GM12878 (cell line): ENCODE results near the gene RASGRF1. TPM values are rescaled to one million over a fixed set of nuclear protein-coding genes. Genes with fewer than 3 reads are reported as not detected.

Experiments
- ATAC-seq: fragments of 200-7000 bp; cut with Tn5 transposase; 3 replicates; pipeline ENCODE4 v1.9.1; 2020; ENCODE audit warnings: mild to moderate bottlenecking, moderate library complexity
- BruUV-seq: library from RNA; stranded (reverse); fragments of 400-500 nt; replicated peaks from 2 replicates; lab custom pipeline; 2021; lab: Mats Ljungman, UMichigan
- CTCF ChIA-PET: fragments of 300-600 bp; sonication (Branson Sonifier 250); formaldehyde crosslinking; extraction: SDS; loops from one replicate; lab custom pipeline; 2021; ENCODE audit warnings: inconsistent platforms; lab: Yijun Ruan, JAX
- POLR2A ChIA-PET: fragments of 350-600 bp; formaldehyde crosslinking; extraction: SDS; loops from one replicate; lab custom pipeline; 2021; ENCODE audit warnings: inconsistent platforms; lab: Charles Lee
- RAD21 ChIA-PET: fragments of 300-600 bp; sonication (Branson Sonifier 250); formaldehyde crosslinking; loops from one replicate; lab custom pipeline; 2023; ENCODE audit warnings: antibody characterized with exemption; ENCODE audit not compliant: unreplicated experiment; lab: Charles Lee
- SMC1A ChIA-PET: fragments of 300-600 bp; sonication (Branson Sonifier 250); formaldehyde crosslinking; loops from one replicate; lab custom pipeline; 2023; ENCODE audit not compliant: unreplicated experiment, uncharacterized antibody; lab: Charles Lee
- DNase-seq: peaks from one replicate; pipeline ENCODE4 v3.0.0-alpha.2; 2011; ENCODE audit warnings: low read depth, low spot score
- FAIRE-seq: peaks from 3 replicates; lab custom pipeline; 2011; peaks lifted over from hg19 to GRCh38; lab: Jason Lieb, UNC
- H2AFZ ChIP-seq: 2 replicates; pipeline ENCODE4 v1.6.0; 2011; ENCODE audit warnings: low read depth, low read length, control low read depth; ENCODE audit not compliant: control insufficient read depth
- H3K27ac ChIP-seq: 2 replicates; pipeline ENCODE4 v1.5.1; 2011; ENCODE audit warnings: control low read depth; ENCODE audit not compliant: control insufficient read depth, insufficient read depth
- H3K27me3 ChIP-seq, 2 experiments: replicated peaks in 1 of 2; 2 replicates each; pipeline versions ENCODE4 v1.6.0 to v1.6.1; 2011; ENCODE audit warnings: low read length in 1 of 2; ENCODE audit not compliant: control insufficient read depth in 2 of 2, insufficient read depth in 2 of 2
- H3K36me3 ChIP-seq, 2 experiments: 2 replicates each; pipeline ENCODE4 v1.5.1; 2011; ENCODE audit warnings: low read length in 1 of 2; ENCODE audit not compliant: control insufficient read depth in 2 of 2, insufficient read depth in 2 of 2
- H3K4me1 ChIP-seq: 2 replicates; pipeline ENCODE4 v1.6.1; 2011; ENCODE audit warnings: mild to moderate bottlenecking, low read length, moderate library complexity, mixed read lengths; ENCODE audit not compliant: control insufficient read depth, insufficient read depth
- H3K4me2 ChIP-seq: 2 replicates; pipeline ENCODE4 v1.6.0; 2011; ENCODE audit warnings: control low read depth; ENCODE audit not compliant: control insufficient read depth, insufficient read depth
- H3K4me3 ChIP-seq: fragments of 200-600 bp; sonication (generic); 2 replicates; pipeline ENCODE4 v1.5.1; 2016
- H3K79me2 ChIP-seq: 2 replicates; pipeline ENCODE4 v1.6.0; 2011; ENCODE audit warnings: low read length; ENCODE audit not compliant: control insufficient read depth, insufficient read depth
- H3K9ac ChIP-seq: 2 replicates; pipeline ENCODE4 v1.8.0; 2011; ENCODE audit warnings: low read length, control low read depth, mixed read lengths; ENCODE audit not compliant: control insufficient read depth, insufficient read depth
- H3K9me3 ChIP-seq: replicated peaks from 3 replicates; pipeline ENCODE4 v1.5.1; 2011; ENCODE audit warnings: mild to moderate bottlenecking, low read length; ENCODE audit not compliant: control insufficient read depth, insufficient read depth
- H4K20me1 ChIP-seq: 2 replicates; pipeline ENCODE4 v1.6.0; 2011; ENCODE audit not compliant: control insufficient read depth, insufficient read depth
- ATF7 ChIP-seq: fragments of 450-650 bp; IDR thresholded peaks from 2 replicates; pipeline ENCODE4 v1.6.1; 2016; ENCODE audit warnings: low read depth, mild to moderate bottlenecking
- EGR1 ChIP-seq, 2 experiments: IDR thresholded peaks; 1 replicate in 1 of 2; 2 replicates in 1 of 2; pipeline ENCODE4 v1.6.1; 2011 to 2012; ENCODE audit warnings: low read depth in 2 of 2, low read length in 2 of 2, borderline replicate concordance in 1 of 2, mild to moderate bottlenecking in 1 of 2, moderate library complexity in 1 of 2
- IKZF2 ChIP-seq, 2 experiments: fragments of 450-650 bp; IDR thresholded peaks; 2 replicates each; pipeline ENCODE4 v1.6.1; 2017; ENCODE audit warnings: mild to moderate bottlenecking in 2 of 2, moderate library complexity in 2 of 2
- MEF2B ChIP-seq: fragments of 450-650 bp; IDR thresholded peaks from 2 replicates; pipeline ENCODE4 v1.6.1; 2018; ENCODE audit warnings: mild to moderate bottlenecking, moderate library complexity; ENCODE audit not compliant: partially characterized antibody, poor library complexity, severe bottlenecking
- MTA3 ChIP-seq: IDR thresholded peaks from 2 replicates; pipeline ENCODE4 v1.6.1; 2012; ENCODE audit warnings: low read length, inconsistent platforms, borderline replicate concordance
- NFIC ChIP-seq: IDR thresholded peaks from 2 replicates; pipeline ENCODE4 v1.6.1; 2012; ENCODE audit warnings: low read depth, mild to moderate bottlenecking, inconsistent platforms, low read length, moderate library complexity
- RELA ChIP-seq: fragments of 450-650 bp; IDR thresholded peaks from 2 replicates; pipeline ENCODE4 v1.8.0; 2014; ENCODE audit warnings: borderline replicate concordance; ENCODE audit not compliant: partially characterized antibody
- STAT1 ChIP-seq: fragments of 450-650 bp; conservative IDR thresholded peaks from 2 replicates; pipeline ENCODE4 v1.6.1; 2014; ENCODE audit warnings: antibody characterized with exemption, mild to moderate bottlenecking
- TARDBP ChIP-seq: IDR thresholded peaks from 2 replicates; pipeline ENCODE4 v1.6.1; 2016; ENCODE audit warnings: borderline replicate concordance
- TCF12 ChIP-seq: IDR thresholded peaks from 2 replicates; pipeline ENCODE4 v1.6.1; 2011; ENCODE audit warnings: low read depth, mild to moderate bottlenecking, low read length
- ZBED1 ChIP-seq: IDR thresholded peaks from 2 replicates; pipeline ENCODE4 v1.6.1; 2016; ENCODE audit warnings: borderline replicate concordance
- WGBS: methylation state at CpG from one replicate; pipeline ENCODE4 v1.1.6; 2016; ENCODE audit warnings: low lambda C conversion rate; ENCODE audit not compliant: insufficient replicate concordance, insufficient coverage; ENCODE audit errors: missing lambda C conversion rate; 5-methylcytosine and 5-hydroxymethylcytosine counted together
- in situ Hi-C: fragments of 300-500 bp; cut with MboI; formaldehyde crosslinking; loops from 9 replicates; pipeline ENCODE4 v1.14.3; 2018; ENCODE audit warnings: mixed read lengths
- intact Hi-C: fragments of 100-400 bp; cut with micrococcal nuclease; formaldehyde crosslinking; loops from one replicate; pipeline ENCODE4 v1.14.2; 2022; ENCODE audit not compliant: unreplicated experiment
- polyA plus RNA-seq, 11 experiments: library from polyadenylated mRNA; depleted of rRNA in 4 of 11; unstranded in 6 of 11; stranded (reverse) in 5 of 11; fragments of >200 nt; fragmentation: Nextera tagmentation in 4 of 11; fragmentation: Illumina TruSeq in 1 of 11; extraction: Ambion mirVana in 4 of 11; extraction: Trizol in 1 of 11; gene quantifications; 1 replicate in 1 of 11; 2 replicates in 10 of 11; pipeline versions ENCODE4 v1.2.1 to v1.2.3, GENCODE V29; 2011 to 2016; ENCODE audit warnings: inconsistent platforms in 2 of 11, missing spikeins in 2 of 11, low read depth in 1 of 11
- total RNA-seq, 4 experiments: library from RNA; depleted of rRNA in 3 of 4; stranded (reverse); fragments of >200 nt in 3 of 4; fragmentation: Illumina TruSeq in 1 of 4; extraction: Trizol in 1 of 4; gene quantifications; 2 replicates each; pipeline versions ENCODE4 v1.2.1 to v1.2.3, GENCODE V29; 2013 to 2021
- TF ChIP-seq, protein P1 (sequence below): IDR thresholded peaks from 2 replicates; pipeline ENCODE4 v1.6.1; 2011; ENCODE audit warnings: borderline replicate concordance, low read depth, mild to moderate bottlenecking, moderate library complexity, mixed read lengths, low read length; ENCODE audit not compliant: insufficient read depth; ENCODE audit errors: extremely low read length
- TF ChIP-seq, protein P2 (sequence below): IDR thresholded peaks from 2 replicates; pipeline ENCODE4 v1.6.1; 2012; ENCODE audit warnings: low read depth, low read length, improper control_type of control experiment

RASGRF1 gene
- total and polyA plus RNA-seq, 10 of the 15 experiments (the other 5 are each of a cell fraction or from before 2014, with no cell fraction given) = 0.20 to 1.9 (median 0.86) TPM

- ChIA-PET SMC1A (interaction anchor here (2.2 to 4.1 kb wide), 2 partner anchors 11 to 43 kb away, joined by 10 to 73 read pairs; no protein-coding TSS in a partner anchor), CTCF (interaction anchor here (1.0 to 4.2 kb wide), 5 partner anchors 10 to 72 kb away, joined by 4 to 36 read pairs (median 6); partner anchors contain the start of gene CTSH), RAD21 (interaction anchor here (1.1 to 3.6 kb wide), 2 partner anchors 26 to 72 kb away, joined by 3 to 14 read pairs; no protein-coding TSS in a partner anchor), POLR2A (interaction anchor here (1.5 to 2.6 kb wide), 2 partner anchors 9 to 45 kb away, joined by 5 to 12 read pairs; partner anchors contain the start of gene CTSH)
- Histone ChIP-seq H3K79me2 (peaks cover 20% of the 10 kb centered on the region), H3K36me3 (peaks cover 47 to 51% of the 10 kb centered on the region in 2 experiments), H3K27ac (no peak overlapping the region), H3K4me1 (peaks cover 24% of the 10 kb centered on the region), H3K4me2 (no peak overlapping the region), H3K4me3 (no peak overlapping the region), H3K27me3 (no peaks in the 10 kb centered on the region), H2AFZ (no peak overlapping the region), H3K9ac (no peak overlapping the region), H3K9me3 (no peaks in the 10 kb centered on the region), H4K20me1 (no peaks in the 10 kb centered on the region)
- in situ Hi-C loops (loop anchor here (5.0 kb wide), 1 partner anchor 73 kb away; no protein-coding TSS in a partner anchor), intact Hi-C loops (loop anchor here (5.0 kb wide), 1 partner anchor 93 kb away; no protein-coding TSS in a partner anchor)
- no TSS peak for BruUV-seq
- no peak for DNase-seq
- ATAC-seq = no peak
- TF ChIP-seq RELA (no peak), MTA3 (no peak), TCF12 (no peak), ATF7 (no peak), TARDBP (no peak), MEF2B (no peak), IKZF2 (IDR thresholded peaks at IDR 0.05) (no peak), STAT1 (no peak), NFIC (no peak), EGR1 (IDR thresholded peaks at IDR 0.05; ENCODE audit: borderline replicate concordance in 1 of 2, low read depth in 2 of 2, low read length in 2 of 2) (no peak), ZBED1 (no peak)
- TF ChIP-seq, protein P1, sequence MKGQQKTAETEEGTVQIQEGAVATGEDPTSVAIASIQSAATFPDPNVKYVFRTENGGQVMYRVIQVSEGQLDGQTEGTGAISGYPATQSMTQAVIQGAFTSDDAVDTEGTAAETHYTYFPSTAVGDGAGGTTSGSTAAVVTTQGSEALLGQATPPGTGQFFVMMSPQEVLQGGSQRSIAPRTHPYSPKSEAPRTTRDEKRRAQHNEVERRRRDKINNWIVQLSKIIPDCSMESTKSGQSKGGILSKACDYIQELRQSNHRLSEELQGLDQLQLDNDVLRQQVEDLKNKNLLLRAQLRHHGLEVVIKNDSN = no peak
- TF ChIP-seq, protein P2, sequence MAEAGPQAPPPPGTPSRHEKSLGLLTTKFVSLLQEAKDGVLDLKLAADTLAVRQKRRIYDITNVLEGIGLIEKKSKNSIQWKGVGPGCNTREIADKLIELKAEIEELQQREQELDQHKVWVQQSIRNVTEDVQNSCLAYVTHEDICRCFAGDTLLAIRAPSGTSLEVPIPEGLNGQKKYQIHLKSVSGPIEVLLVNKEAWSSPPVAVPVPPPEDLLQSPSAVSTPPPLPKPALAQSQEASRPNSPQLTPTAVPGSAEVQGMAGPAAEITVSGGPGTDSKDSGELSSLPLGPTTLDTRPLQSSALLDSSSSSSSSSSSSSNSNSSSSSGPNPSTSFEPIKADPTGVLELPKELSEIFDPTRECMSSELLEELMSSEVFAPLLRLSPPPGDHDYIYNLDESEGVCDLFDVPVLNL = no peak
- FAIRE-seq = no peak
- WGBS = 78% methylated on average over 4 of the region's 5 CpGs
These were observed 155.9 kb downstream of the RASGRF1 start for GRCh38 chr15:78934655-78935023.
